ENCODE results near the gene EDAR.

GRCh38 chr2:109017017-109017416, 28.0 kb upstream of the EDAR start:
- TF ChIP-seq CTCF (conservative IDR thresholded peaks at IDR 0.05 in 1 of 2, IDR thresholded peaks at IDR 0.05 in 1 of 2; ENCODE audit: extremely low read depth in 1 of 2, insufficient read depth in 1 of 2, low read depth in 1 of 2, low read length in 2 of 2) (no peak), EZH2 (IDR thresholded peaks at IDR 0.05; ENCODE audit: borderline replicate concordance, low read length) (no peak)
